Cortex of kidney (tissue), 1 donor: ENCODE results near the gene PATE2.

Experiments
- DNase-seq: peaks from one replicate; lab custom pipeline; 2025; lab: John Stamatoyannopoulos, UW

PATE2 gene

GRCh38 chr11:125778728-125779127 lies at the start of gene PATE2:
TSS of gene PATE2 (minus strand) at chr11:125778828. CDS start at chr11:125778773, 55 bp downstream.
- DNase-seq: no peak

GRCh38 chr11:125807909-125808308 lies 29.3 kb upstream of the PATE2 start:
- no peak for DNase-seq

- DNase-seq: no peak
These were observed 23.8 kb upstream of the PATE2 start for GRCh38 chr11:125802387-125802786.

GRCh38 chr11:125799808-125800207 lies 21.2 kb upstream of the PATE2 start:
- DNase-seq: no peak

GRCh38 chr11:125797641-125798040 lies 19.0 kb upstream of the PATE2 start:
- DNase-seq: no peak

GRCh38 chr11:125790825-125791224 lies 12.2 kb upstream of the PATE2 start:
- DNase-seq: no peak

- no peak for DNase-seq
These were observed 9.2 kb upstream of the PATE2 start, which contains the start of gene PATE3 for GRCh38 chr11:125787827-125788226. TSS of gene PATE3 (plus strand) at chr11:125788127. CDS start at chr11:125788152, 25 bp downstream.

GRCh38 chr11:125784678-125785077 lies 6.0 kb upstream of the PATE2 start:
- no peak for DNase-seq

GRCh38 chr11:125777309-125777708 lies 1.3 kb downstream of the PATE2 start:
- no peak for DNase-seq

GRCh38 chr11:125773516-125773915 lies 5.1 kb downstream of the PATE2 start:
- no peak for DNase-seq

GRCh38 chr11:125772834-125773505 lies 5.7 kb downstream of the PATE2 start:
- DNase-seq: no peak

- DNase-seq: no peak
These were observed 8.0 kb downstream of the PATE2 start for GRCh38 chr11:125770583-125770982.

- DNase-seq: no peak
These were observed 10.1 kb downstream of the PATE2 start for GRCh38 chr11:125768336-125769046.

GRCh38 chr11:125766251-125766650 lies 12.4 kb downstream of the PATE2 start:
- DNase-seq: no peak

GRCh38 chr11:125763483-125763882 lies 15.1 kb downstream of the PATE2 start:
- no peak for DNase-seq

- DNase-seq: no peak
These were observed 16.2 kb downstream of the PATE2 start for GRCh38 chr11:125762445-125762844.

- no peak for DNase-seq
These were observed 22.6 kb downstream of the PATE2 start for GRCh38 chr11:125756050-125756449.

GRCh38 chr11:125750629-125751028 lies 28.0 kb downstream of the PATE2 start:
- DNase-seq: no peak

GRCh38 chr11:125745979-125746378 lies 32.6 kb downstream of the PATE2 start, which contains the start of gene PATE1:
TSS of gene PATE1 (plus strand) at chr11:125746279. CDS start at chr11:125746305, 26 bp downstream.
- no peak for DNase-seq

- DNase-seq: no peak
These were observed 34.9 kb downstream of the PATE2 start for GRCh38 chr11:125743681-125744080.

GRCh38 chr11:125740617-125741016 lies 38.0 kb downstream of the PATE2 start:
- DNase-seq: no peak

- no peak for DNase-seq
These were observed 49.7 kb downstream of the PATE2 start for GRCh38 chr11:125728969-125729368.
